GM21717 (cell line): ENCODE results near the gene BMPR2.
"Not testable (repeated sequence)": the region's sequence is repeated elsewhere in the genome, so short reads cannot be mapped to it uniquely, and the experiment has no call there.

Source experiments
- ATAC-seq: cut with Tn5 transposase; IDR thresholded peaks from one replicate; pipeline ENCODE4 v1.9.1; 2021; ENCODE audit warnings: mild to moderate bottlenecking, moderate library complexity; ENCODE audit not compliant: unreplicated experiment

Gene BMPR2

GRCh38 chr2:202444000-202444399 is 67.9 kb downstream of the BMPR2 start:
- no peak for ATAC-seq

DNA sequence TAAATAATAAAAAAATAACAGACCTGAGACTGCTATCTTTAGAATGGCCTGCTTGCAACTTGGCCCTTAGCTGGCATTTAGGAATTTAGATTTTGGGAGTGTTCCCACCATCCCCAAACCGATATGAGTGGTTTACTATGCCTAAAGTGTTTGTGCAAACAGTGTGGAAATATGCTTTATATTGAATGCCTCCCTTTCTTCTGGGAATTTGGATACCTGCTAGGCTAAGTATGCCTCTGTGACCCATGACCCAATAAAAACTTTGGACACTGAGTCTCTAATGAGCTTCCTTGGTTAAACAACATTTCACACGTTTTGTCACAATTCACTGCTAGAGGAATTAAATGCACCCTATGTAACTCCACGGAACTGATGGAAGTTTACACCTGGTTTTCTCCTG is 73.2 kb downstream of the BMPR2 start:
- no peak for ATAC-seq

DNA sequence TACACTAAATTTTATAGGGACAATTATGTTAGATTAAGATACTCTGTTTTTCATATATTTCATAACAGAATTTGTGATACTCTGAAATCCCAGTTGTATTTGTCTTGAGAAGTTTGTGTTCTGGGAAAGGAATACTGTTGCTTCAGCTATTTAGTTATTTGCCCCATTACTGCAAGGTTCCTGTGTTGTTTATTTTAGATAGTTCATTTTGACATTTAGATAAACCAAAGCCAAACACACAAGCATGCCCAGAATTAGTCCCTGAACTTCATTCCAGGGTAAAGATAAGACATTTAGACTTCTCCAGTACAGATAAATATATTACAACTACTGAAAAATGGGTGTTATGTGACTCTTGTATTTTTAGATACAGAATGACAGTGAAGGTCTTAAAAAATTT is 74.7 kb downstream of the BMPR2 start:
- no peak for ATAC-seq

GRCh38 chr2:202452744-202453143 is 76.6 kb downstream of the BMPR2 start:
- ATAC-seq = no peak

DNA sequence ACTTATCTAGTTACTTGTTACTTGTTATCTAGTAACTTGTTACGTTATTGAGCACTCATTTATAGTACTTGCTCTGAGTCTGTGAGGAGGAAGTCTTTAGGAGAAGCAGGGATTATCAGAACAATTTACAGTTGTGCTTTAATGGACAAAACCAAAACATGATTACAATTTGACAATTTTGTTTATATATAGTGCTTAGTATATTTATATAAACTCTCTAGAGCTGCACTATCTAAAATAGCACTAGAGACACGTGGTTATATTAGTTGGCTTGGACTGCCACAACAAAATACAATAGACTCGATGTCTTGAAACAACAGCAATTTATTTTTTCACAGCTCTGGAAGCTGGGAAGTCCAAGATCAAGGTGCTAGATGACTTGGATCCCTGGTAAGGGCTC is 78.4 kb downstream of the BMPR2 start:
- ATAC-seq = no peak

DNA sequence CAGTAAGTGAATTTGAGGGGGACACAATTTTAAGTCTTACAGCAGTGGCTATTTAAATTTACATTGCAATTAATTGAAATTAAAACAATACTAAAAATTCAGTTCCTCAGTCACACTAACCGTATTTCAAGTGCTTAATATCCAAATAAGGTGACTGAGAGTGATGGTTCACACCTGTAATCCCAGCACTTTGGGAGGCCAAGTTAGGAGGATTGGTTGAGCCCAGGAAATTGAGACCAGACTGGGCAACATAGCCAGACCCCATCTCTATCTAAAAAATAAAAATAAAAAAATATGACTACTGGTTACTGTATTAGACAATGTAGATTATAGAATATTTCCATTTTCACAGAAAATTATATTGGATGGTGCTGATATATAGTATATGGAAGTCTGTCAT is 79.0 kb downstream of the BMPR2 start:
- ATAC-seq = no peak

DNA sequence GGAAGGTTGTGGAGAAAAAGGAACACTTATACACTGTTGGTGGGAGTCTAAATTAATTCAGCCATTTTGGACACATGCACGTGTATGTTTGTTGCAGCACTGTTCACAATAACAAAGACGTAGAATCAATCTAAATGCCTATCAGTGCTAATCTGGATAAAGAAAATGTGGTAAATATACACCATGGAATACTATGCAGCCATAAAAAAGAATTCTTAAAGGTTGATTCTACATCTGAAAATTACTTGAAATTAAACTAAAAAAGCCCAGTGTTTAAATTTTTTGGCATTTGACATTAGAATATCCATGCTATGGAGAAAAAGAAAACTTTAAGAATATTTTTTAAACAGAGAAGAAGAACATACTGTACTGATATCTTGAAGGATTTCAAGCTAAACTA is 84.0 kb downstream of the BMPR2 start:
- ATAC-seq = no peak

DNA sequence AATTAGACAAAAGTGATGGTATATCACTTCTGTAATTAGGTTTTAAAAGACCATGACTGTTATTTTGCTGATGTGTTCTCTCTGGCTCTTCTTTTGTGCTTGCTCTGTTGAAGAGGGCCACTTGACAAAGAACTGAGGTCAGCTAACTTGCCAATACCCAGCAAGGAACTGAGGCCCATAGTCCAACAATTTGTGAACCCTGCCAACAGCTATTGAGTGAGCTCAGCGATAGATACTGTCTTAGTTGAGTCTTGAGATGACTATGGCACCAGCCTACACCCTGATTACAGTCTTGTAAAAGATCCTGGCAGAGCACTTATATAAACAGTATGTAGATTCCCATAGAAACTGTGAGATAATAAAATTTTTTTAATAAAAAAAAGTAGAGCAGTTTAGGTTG is 103.0 kb downstream of the BMPR2 start:
- no peak for ATAC-seq

- ATAC-seq = no peak
Observed at GRCh38 chr2:202479610-202480009, 103.5 kb downstream of the BMPR2 start.

GRCh38 chr2:202486351-202486750 is 110.2 kb downstream of the BMPR2 start:
- ATAC-seq = no peak

DNA sequence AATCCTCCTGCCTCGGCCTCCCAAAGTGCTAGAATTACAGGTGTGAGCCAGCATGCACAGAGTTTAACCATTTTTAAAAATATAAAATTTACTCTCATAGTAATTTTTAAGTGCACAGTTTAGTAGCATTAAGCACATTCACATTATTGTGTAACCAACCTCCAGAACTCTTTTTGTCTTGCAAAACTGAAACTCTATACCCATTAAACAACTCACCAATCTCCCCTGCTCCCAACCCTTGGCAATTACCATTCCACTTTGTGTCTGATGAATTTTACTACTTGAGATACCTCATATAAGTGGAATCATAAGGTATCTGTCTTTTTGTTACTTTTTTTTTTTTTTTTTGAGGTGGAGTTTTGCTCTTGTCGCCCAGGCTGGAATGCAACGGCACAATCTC is 112.5 kb downstream of the BMPR2 start:
- no peak for ATAC-seq

DNA sequence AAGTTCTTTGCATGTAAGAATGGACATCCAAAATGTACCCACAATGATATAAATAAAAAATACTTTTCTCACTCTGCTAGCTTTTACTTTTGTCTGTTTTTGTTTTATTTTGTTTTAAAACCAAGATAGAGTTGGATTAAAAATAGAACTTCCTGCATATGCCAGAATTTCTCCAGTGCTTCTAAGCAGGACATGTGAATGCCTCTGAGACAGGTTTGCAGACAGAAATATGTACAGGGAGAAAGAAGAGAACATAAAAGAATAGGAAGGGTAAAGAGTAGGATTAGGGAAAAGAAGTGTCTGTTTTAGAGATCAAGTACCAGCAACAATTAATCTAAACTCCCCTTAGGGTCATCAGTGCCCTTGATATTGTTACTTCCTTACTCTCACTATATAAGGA is 114.4 kb downstream of the BMPR2 start:
- no peak for ATAC-seq

DNA sequence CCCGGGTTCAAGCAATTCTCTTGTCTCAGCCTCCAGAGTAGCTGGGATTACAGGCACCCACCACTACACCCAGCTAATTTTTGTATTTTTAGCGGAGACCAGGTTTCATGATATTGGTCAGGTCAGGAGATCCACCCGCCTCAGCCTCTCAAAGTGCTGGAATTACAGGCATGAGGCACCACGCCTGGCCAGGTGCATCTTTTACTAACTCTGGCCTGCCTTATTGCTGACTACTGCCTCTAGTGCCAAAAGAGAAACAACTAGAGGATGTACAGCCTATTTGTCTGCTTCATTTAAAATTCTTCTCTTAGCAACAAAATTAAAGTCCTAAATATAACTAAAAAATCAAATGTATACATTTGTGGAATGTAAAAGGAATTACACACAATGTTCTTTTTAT is 115.4 kb downstream of the BMPR2 start:
- no peak for ATAC-seq

GRCh38 chr2:202494300-202495229 is 118.4 kb downstream of the BMPR2 start:
- no peak for ATAC-seq

DNA sequence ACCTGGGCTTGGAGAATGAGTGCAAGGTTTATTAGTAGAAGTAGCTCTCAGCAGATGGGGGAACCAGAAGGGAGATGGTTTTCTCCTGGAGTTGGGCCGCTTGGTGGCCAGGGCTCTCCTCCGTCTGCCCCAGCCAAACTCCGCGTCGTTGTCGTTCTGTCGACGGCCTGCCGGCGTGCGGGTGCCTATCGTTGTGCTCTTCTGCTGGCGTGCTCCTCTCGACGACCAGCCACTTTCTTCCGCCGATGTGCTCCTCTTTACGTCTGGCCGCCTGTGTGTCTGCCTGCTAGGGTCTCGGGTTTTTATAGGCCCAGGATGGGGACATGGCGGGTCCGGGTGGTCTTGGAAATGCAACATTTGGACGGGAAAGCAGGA is 119.1 kb downstream of the BMPR2 start:
- no peak for ATAC-seq

DNA sequence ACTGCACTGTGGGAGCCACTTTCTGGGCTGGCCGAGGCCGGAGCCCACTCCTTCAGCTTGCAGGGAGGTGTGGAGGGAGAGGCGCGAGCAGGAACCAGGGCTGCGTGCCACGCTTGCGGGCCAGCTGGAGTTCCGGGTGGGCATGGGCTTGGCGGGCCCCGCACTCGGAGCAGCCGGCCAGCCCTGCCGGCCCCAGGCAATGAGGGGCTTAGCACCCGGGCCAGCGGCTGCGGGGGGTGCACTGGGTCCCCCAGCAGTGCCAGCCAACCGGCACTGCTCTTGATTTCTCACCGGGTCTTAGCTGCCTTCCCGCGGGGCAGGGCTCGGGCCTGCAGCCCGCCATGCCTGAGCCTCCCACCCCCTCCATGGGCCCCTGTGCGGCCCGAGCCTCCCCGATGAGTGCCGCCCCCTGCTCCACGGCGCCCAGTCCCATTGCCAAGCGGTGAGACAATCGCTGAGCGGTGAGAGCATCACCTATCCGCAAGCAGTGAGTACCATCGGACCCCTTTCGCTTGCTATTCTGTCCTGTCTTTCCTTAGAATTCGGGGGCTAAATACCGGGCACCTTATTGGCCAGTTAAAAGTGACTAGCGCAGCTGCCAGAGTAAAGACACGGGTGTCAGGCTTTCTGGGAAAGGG is 120.8 kb downstream of the BMPR2 start:
- ATAC-seq = not testable (repeated sequence)

DNA sequence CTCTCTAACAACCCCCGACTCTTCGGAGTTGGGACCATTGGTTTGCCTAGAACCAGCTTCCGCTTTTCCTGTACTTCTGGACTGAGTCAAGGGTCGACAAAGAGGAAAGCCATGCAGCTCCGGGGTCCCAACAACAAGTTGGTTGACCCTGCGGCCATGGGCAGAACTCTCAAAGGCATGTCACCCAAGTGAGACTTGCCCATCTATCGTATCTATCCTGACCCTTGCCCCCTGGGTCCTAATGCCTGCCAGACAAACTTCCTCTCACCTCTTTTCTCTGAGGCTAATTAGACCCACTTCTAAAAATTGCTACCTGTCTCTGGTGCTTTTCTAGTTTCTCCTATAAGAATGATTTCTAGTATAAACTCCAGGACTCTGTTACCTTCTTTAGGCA is 121.3 kb downstream of the BMPR2 start:
- not testable (repeated sequence) for ATAC-seq

DNA sequence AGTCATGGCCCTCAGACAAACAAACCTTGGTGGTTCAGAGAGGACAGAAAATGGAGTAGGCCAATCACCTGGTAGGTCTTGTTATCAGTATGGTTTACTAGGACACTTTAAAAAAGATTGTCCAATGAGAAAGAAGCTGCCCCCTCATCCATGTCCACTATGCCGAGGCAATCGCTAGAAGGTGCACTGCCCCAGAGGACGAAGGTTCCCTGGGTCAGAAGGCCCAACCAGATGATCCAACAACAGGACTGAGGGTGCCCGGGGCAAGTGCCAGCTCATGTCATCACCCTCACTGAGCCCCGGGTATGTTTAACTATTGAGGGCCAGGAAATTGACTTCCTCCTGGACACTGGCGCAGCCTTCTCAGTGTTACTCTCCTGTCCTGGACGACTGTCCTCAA is 123.7 kb downstream of the BMPR2 start:
- ATAC-seq = not testable (repeated sequence)

GRCh38 chr2:202503276-202503675 is 127.1 kb downstream of the BMPR2 start:
- ATAC-seq = not testable (repeated sequence)

DNA sequence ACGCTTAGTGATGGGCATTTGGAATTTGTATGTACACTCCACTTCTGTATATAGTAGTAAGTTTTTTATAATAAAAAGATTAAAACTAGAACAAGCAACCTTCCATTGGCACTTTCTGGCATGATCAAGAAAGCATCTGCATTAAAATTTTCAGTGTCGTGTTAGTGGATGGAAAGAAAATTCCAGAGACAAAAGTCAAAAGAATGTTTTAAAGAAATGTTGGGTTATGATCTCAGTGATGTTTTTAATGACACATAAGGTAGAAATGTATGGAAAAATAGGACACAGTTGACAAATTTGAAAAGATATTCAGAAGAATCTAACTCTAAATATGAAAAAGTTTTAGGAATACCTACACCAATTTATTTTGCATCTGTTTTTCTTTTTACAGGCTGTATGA is 132.6 kb downstream of the BMPR2 start:
- ATAC-seq = no peak

DNA sequence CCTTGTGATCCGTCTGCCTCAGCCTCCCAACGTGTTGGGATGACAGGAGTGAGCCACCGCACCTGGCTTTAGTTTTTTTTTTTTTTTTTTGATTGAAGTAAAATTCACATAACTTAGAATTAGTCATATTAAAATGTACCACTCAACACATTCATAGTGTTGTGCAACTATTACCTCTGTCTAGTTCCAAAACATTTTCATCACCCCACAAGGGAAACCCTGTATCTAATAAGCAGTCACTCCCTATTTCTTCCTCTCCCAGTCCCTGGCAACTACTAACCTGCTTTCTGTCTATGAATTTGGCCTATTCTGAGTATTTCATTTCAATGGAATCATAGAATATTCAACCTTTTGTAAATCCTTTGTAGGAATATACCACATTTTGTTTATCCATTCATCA is 134.8 kb downstream of the BMPR2 start:
- ATAC-seq = no peak

DNA sequence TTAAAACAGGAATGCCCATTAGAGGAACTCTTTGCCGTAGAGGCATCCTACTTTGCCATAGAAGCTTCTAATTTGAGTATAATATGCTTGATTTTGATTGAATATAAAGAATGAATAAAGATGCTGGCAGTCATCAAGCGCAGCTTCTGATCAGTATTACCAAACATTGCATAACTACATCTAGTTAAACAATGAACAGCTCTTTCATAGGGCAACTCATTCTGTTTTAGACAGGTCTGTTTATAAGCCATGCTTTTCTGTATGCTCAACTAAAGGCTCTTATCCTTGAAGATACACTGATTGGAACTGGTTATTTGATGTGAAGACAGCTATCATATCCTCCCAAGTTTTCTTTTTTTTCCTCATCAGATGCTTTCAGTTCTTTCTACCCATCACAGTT is 136.0 kb downstream of the BMPR2 start:
- no peak for ATAC-seq
